ENCODE results near the gene BCAN. TPM values are rescaled to one million over a fixed set of nuclear protein-coding genes. Genes with fewer than 3 reads are reported as not detected.
A peak's percentile ranks its signal among the peaks of the same experiment; 100 is the strongest.

Gene BCAN
- total RNA-seq, 1 experiment from 2014 or later: not detected

DNA sequence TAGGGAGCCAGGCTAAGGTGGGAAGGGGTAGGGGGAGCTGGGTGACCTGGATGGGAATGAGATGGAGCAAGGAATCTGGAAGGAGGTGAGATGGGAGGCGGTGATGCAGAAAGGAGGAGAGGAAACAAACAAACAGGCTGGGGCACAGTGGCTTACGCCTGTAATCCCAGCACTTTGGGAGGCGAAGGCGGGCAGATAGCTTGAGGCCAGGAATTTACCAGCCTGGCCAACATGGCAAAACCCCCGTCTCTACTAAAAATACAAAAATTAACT lies 52.7 kb downstream of the BCAN start:
- H3K79me2 ChIP-seq (ENCODE audit: low read depth): no peaks in the 10 kb centered on the region
- no peak for DNase-seq
- no TSS peak for BruUV-seq (replicated peaks)
- H3K4me2 ChIP-seq: peak overlapping the region; percentile 95
- no peaks in the 10 kb centered on the region for H4K20me1 ChIP-seq (ENCODE audit: insufficient read depth)
- ChIA-PET CTCF (interaction anchor here (0.6 to 0.7 kb wide), 3 partner anchors 8 to 1402 kb away, joined by 4 to 8 read pairs (median 5); no protein-coding TSS in a partner anchor), POLR2A (ENCODE audit: unreplicated experiment) (interaction anchor here (0.7 to 1.4 kb wide), 4 partner anchors 8 to 201 kb away, joined by 5 to 10 read pairs (median 7); partner anchors contain the start of genes CRABP2 and MRPL24)
- H3K9me3 ChIP-seq (ENCODE audit: insufficient read depth, low read depth): no peaks in the 10 kb centered on the region
- no peaks in the 10 kb centered on the region for H3K27me3 ChIP-seq (ENCODE audit: insufficient read depth, low read depth)
- intact Hi-C loops (cut with micrococcal nuclease; ENCODE audit: unreplicated experiment): loop anchor here (5.0 to 10.0 kb wide), 3 partner anchors 73 to 440 kb away; partner anchors contain the start of genes ETV3, MEF2D and PRCC
- H3F3A ChIP-seq (ENCODE audit: insufficient read depth, low read depth): peaks cover 55% of the 10 kb centered on the region
- no peaks in the 10 kb centered on the region for H3K36me3 ChIP-seq (ENCODE audit: low read depth)
- H3K9me2 ChIP-seq (ENCODE audit: insufficient read depth): no peaks in the 10 kb centered on the region
- peaks cover 49% of the 10 kb centered on the region for H3K4me1 ChIP-seq (replicated peaks; ENCODE audit: insufficient read depth)
- peak overlapping the region; percentile 94 for H3K27ac ChIP-seq
- peak overlapping the region; percentile 54; the same call in 1 of the 2 replicates for H3K4me3 ChIP-seq
- peak overlapping the region; percentile 61; the same call in 1 of the 2 replicates for H2AFZ ChIP-seq
- TF ChIP-seq EZH2 (IDR thresholded peaks at IDR 0.05; ENCODE audit: low read depth): no peak
- TF ChIP-seq, protein P1, sequence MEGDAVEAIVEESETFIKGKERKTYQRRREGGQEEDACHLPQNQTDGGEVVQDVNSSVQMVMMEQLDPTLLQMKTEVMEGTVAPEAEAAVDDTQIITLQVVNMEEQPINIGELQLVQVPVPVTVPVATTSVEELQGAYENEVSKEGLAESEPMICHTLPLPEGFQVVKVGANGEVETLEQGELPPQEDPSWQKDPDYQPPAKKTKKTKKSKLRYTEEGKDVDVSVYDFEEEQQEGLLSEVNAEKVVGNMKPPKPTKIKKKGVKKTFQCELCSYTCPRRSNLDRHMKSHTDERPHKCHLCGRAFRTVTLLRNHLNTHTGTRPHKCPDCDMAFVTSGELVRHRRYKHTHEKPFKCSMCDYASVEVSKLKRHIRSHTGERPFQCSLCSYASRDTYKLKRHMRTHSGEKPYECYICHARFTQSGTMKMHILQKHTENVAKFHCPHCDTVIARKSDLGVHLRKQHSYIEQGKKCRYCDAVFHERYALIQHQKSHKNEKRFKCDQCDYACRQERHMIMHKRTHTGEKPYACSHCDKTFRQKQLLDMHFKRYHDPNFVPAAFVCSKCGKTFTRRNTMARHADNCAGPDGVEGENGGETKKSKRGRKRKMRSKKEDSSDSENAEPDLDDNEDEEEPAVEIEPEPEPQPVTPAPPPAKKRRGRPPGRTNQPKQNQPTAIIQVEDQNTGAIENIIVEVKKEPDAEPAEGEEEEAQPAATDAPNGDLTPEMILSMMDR (conservative IDR thresholded peaks at IDR 0.05): no peak

- Histone ChIP-seq H3F3A (ENCODE audit: insufficient read depth, low read depth) (peaks cover 40% of the 10 kb centered on the region), H3K36me3 (ENCODE audit: low read depth) (no peaks in the 10 kb centered on the region; the same call in 1 of the 2 replicates), H3K9me2 (ENCODE audit: insufficient read depth) (no peaks in the 10 kb centered on the region), H4K20me1 (ENCODE audit: insufficient read depth) (no peaks in the 10 kb centered on the region), H2AFZ (no peak overlapping the region), H3K27me3 (ENCODE audit: insufficient read depth, low read depth) (no peaks in the 10 kb centered on the region), H3K27ac (no peak overlapping the region), H3K4me1 (replicated peaks; ENCODE audit: insufficient read depth) (peaks cover 28% of the 10 kb centered on the region), H3K4me2 (no peak overlapping the region), H3K9me3 (ENCODE audit: insufficient read depth, low read depth) (no peaks in the 10 kb centered on the region), H3K4me3 (no peak overlapping the region), H3K79me2 (ENCODE audit: low read depth) (peaks cover 5% of the 10 kb centered on the region; the same call in 1 of the 2 replicates)
- DNase-seq: no peak
- CTCF ChIA-PET: no interaction called here
- POLR2A ChIA-PET (ENCODE audit: unreplicated experiment): no interaction called here
- no TSS peak for BruUV-seq (replicated peaks)
- intact Hi-C loops (cut with micrococcal nuclease; ENCODE audit: unreplicated experiment): loop anchor here (10.0 kb wide), 1 partner anchor 438 kb away; the partner anchor contains the start of gene ETV3
- TF ChIP-seq EZH2 (IDR thresholded peaks at IDR 0.05; ENCODE audit: low read depth): no peak
- TF ChIP-seq, protein P1 (conservative IDR thresholded peaks at IDR 0.05): no peak
These were observed 54.8 kb downstream of the BCAN start for GRCh38 chr1:156696755-156697154.

GRCh38 chr1:156697481-156697880 lies 55.6 kb downstream of the BCAN start:
- Histone ChIP-seq H3K79me2 (ENCODE audit: low read depth) (peaks cover 8% of the 10 kb centered on the region; the same call in 1 of the 2 replicates), H3K9me2 (ENCODE audit: insufficient read depth) (no peaks in the 10 kb centered on the region), H3K9me3 (ENCODE audit: insufficient read depth, low read depth) (no peaks in the 10 kb centered on the region), H3K4me2 (no peak overlapping the region), H3K27ac (no peak overlapping the region), H4K20me1 (ENCODE audit: insufficient read depth) (no peaks in the 10 kb centered on the region), H3K36me3 (ENCODE audit: low read depth) (no peaks in the 10 kb centered on the region; the same call in 1 of the 2 replicates), H3K4me3 (no peak overlapping the region), H2AFZ (no peak overlapping the region), H3K4me1 (replicated peaks; ENCODE audit: insufficient read depth) (peaks cover 21% of the 10 kb centered on the region), H3K27me3 (ENCODE audit: insufficient read depth, low read depth) (no peaks in the 10 kb centered on the region), H3F3A (ENCODE audit: insufficient read depth, low read depth) (peaks cover 32% of the 10 kb centered on the region)
- intact Hi-C loops (cut with micrococcal nuclease; ENCODE audit: unreplicated experiment): loop anchor here (10.0 kb wide), 1 partner anchor 437 kb away; the partner anchor contains the start of gene ETV3
- TF ChIP-seq, protein P1 (conservative IDR thresholded peaks at IDR 0.05): no peak
- no peak for TF ChIP-seq EZH2 (IDR thresholded peaks at IDR 0.05; ENCODE audit: low read depth)
- no peak for DNase-seq
- ChIA-PET CTCF (no interaction called here), POLR2A (ENCODE audit: unreplicated experiment) (no interaction called here)
- no TSS peak for BruUV-seq (replicated peaks)
